ENCODE results near the gene TIGD3.
A peak's percentile ranks its signal among the peaks of the same experiment; 100 is the strongest.

GRCh38 chr11:65315866-65316226 is 38.7 kb upstream of the TIGD3 start:
- TF ChIP-seq CTCF (IDR thresholded peaks at IDR 0.05) (peak in 1 of 4 experiments; percentile 7), POLR2AphosphoS5 (IDR thresholded peaks at IDR 0.05) (no peak), POLR2A (IDR thresholded peaks at IDR 0.05) (no peak)

Measured in gastroesophageal sphincter (tissue), 3 donors.